A673 (cell line): ENCODE results near the gene NCBP3.
"Not testable (repeated sequence)": the region's sequence is repeated elsewhere in the genome, so short reads cannot be mapped to it uniquely, and the experiment has no call there.

Experiments
- CTCF ChIP-seq: fragments of 300-800, 200-600 bp; sonication (generic); conservative IDR thresholded peaks from 2 replicates; pipeline ENCODE4 v1.5.1; 2017; ENCODE audit warnings: low read depth, mild to moderate bottlenecking, antibody characterized with exemption, low read length, moderate library complexity, mixed read lengths
- EZH2 ChIP-seq: fragments of 200-600 bp; sonication (generic); IDR thresholded peaks from 2 replicates; pipeline ENCODE4 v1.6.1; 2017; ENCODE audit warnings: borderline replicate concordance, low read depth, mild to moderate bottlenecking, mixed read lengths, antibody characterized with exemption, low read length; ENCODE audit not compliant: poor library complexity, severe bottlenecking

- TF ChIP-seq EZH2, CTCF: not testable (repeated sequence)
Observed at GRCh38 chr17:3785323-3785722, 60.7 kb downstream of the NCBP3 start.
